ENCODE results near the gene WFDC9.
"Not testable (repeated sequence)": the region's sequence is repeated elsewhere in the genome, so short reads cannot be mapped to it uniquely, and the experiment has no call there.

DNA sequence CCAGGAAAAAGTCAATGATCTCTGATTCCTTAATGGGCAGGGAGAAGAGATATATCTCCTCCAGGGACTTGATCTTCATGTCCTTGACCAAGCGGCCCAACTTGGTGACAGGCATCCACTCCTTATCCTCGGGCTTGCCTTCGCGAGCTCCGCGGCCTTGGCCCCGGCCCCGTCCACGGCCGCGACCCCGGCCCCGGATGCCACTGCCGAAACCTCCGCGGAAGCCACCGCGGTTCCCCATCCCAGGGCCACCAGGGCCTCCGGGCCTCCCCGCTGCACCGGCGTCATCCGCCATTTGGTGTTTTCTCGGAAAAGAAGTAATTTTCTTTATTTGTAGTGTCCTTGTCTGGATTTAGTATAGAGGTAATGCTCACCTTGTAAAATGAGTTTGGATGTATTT is 10.0 kb upstream of the WFDC9 start:
- TF ChIP-seq, protein P1, sequence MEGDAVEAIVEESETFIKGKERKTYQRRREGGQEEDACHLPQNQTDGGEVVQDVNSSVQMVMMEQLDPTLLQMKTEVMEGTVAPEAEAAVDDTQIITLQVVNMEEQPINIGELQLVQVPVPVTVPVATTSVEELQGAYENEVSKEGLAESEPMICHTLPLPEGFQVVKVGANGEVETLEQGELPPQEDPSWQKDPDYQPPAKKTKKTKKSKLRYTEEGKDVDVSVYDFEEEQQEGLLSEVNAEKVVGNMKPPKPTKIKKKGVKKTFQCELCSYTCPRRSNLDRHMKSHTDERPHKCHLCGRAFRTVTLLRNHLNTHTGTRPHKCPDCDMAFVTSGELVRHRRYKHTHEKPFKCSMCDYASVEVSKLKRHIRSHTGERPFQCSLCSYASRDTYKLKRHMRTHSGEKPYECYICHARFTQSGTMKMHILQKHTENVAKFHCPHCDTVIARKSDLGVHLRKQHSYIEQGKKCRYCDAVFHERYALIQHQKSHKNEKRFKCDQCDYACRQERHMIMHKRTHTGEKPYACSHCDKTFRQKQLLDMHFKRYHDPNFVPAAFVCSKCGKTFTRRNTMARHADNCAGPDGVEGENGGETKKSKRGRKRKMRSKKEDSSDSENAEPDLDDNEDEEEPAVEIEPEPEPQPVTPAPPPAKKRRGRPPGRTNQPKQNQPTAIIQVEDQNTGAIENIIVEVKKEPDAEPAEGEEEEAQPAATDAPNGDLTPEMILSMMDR (IDR thresholded peaks at IDR 0.05; ENCODE audit: poor library complexity, severe bottlenecking), result not testable (repeated sequence)
- TF ChIP-seq POLR2AphosphoS5 (IDR thresholded peaks at IDR 0.05); EZH2 (IDR thresholded peaks at IDR 0.05; ENCODE audit: borderline replicate concordance, insufficient read depth, low read length, poor library complexity, severe bottlenecking); TAF1 (IDR thresholded peaks at IDR 0.05; ENCODE audit: low read depth); RAD21 (conservative IDR thresholded peaks at IDR 0.05); MXI1 (conservative IDR thresholded peaks at IDR 0.05; ENCODE audit: poor library complexity, severe bottlenecking): not testable (repeated sequence)
